ENCODE measurements around the gene PUS1.

The PUS1 gene

DNA sequence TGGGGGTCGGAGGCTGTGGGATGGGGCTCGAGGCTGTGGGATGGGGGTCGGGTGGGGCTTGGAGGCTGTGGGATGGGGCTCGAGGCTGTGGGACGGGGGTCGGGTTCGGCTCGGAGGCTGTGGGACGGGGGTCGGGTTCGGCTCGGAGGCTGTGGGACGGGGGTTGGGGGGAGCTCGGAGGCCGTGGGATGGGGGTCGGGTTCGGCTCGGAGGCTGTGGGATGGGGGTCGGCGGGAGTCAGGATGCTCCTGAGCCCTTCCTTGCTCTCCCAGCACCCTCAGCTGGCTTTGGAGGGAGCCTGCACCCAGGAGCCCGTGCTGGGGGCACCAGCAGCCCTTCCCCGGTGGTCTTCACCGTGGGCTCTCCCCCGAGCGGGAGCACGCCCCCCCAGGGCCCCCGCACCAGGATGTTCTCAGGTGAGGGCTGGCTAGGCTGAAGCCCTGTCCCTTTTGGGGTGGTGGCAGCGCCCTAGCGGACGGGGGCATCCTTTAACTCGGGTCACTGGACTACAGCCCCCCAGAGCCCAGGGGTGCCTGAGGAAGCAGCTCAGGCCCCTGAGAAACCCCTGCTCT is 11.9 kb upstream of the PUS1 start:
- DNase-seq, result no peak

GRCh38 chr12:131917711-131918306 is 11.3 kb upstream of the PUS1 start:
- DNase-seq, result no peak

- DNase-seq, result no peak
These were observed 10.6 kb upstream of the PUS1 start for GRCh38 chr12:131918311-131919050.

DNA sequence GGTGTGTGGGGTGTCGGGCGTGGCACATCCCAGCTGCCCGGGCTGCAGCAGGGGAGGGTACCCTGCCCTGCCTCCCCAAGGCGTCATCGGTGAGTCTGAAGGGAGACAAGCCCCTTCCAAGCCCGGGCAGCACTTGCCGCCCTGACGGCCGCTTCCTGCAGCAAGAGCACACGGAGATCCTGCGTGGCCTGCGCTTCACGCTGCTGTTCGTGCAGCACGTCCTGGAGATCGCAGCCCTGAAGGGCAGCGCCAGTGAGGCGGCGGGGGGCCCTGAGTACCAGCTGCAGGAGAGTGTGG is 10.1 kb upstream of the PUS1 start:
- DNase-seq, result no peak

DNA sequence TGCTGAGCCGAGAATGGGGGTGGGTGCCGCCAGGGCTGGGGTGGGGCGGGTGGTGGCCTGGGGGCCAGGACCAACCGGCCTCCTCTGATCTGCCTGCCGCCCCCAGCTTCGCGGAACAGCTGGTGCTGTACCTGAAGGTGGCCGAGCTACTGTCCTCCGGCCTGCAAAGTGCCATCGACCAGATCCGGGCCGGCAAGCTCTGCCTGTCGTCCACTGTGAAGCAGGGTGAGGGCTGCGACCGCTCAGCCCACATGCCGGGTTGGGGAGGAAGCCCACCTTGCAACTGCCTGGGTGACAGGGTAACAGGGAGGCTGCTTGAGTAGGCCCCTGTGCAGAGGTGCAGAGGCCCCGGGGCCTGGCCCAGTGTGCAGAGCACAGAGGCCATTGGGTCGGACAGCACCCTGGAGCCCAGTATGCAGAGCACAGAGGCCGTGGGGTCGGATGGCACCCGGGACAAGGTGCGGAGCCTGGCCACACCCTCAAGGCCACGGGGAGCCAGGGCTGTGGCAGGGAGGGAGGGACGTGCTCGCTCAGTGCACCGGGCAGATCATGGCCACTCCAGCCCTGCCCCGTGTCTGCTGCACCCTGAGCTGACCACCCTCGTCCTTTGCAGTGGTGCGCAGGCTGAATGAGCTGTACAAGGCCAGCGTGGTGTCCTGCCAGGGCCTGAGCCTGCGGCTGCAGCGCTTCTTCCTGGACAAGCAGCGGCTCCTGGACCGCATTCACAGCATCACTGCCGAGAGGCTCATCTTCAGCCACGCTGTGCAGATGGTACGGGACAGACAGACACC is 9.5 kb upstream of the PUS1 start:
- no peak for DNase-seq

- no peak for DNase-seq
These were observed 8.9 kb upstream of the PUS1 start for GRCh38 chr12:131920157-131920508.

DNA sequence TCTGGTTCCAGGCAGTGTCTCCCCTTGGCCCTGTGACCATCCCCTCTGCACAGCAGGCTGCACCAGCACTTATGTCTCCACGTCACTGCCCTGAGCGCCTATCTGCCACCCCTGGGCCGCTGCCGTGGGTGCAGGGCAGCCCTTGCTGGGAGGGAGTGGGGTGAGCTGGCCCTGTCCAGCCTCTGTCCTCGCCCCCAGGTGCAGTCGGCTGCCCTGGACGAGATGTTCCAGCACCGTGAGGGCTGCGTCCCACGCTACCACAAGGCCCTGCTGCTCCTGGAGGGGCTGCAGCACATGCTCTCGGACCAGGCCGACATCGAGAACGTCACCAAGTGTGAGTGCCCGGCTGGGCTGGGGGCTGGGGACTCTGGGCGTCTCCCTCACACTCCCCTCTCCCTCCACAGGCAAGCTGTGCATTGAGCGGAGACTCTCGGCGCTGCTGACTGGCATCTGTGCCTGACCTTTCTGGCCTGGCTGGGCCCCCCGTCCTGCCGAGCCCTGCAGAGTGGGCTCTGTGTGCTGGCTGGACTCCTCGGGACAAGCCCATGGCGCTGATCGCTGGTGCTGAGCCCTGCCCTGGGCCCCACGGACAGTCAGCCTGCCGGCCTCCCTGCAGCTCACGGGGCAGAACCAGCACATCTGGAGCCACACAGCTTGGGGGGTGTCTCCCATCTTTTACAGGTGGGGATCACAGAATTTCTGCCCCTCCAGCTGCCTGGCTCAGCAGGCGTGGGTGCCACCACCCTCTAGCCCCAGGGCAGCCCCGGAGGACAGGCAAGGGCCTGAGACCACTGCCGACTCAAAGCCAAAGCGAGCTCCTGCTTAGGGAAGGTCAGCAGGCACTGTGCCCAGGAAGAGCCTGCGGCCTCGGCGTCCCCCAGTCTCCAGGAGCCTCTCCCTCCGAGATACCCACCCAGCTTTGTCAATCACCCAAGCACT is 7.9 kb upstream of the PUS1 start:
- no peak for DNase-seq

- no peak for DNase-seq
These were observed 7.0 kb upstream of the PUS1 start for GRCh38 chr12:131921866-131922769.

GRCh38 chr12:131922772-131923171 is 6.3 kb upstream of the PUS1 start:
- DNase-seq, result no peak

GRCh38 chr12:131923260-131923659 is 5.8 kb upstream of the PUS1 start:
- DNase-seq, result no peak

DNA sequence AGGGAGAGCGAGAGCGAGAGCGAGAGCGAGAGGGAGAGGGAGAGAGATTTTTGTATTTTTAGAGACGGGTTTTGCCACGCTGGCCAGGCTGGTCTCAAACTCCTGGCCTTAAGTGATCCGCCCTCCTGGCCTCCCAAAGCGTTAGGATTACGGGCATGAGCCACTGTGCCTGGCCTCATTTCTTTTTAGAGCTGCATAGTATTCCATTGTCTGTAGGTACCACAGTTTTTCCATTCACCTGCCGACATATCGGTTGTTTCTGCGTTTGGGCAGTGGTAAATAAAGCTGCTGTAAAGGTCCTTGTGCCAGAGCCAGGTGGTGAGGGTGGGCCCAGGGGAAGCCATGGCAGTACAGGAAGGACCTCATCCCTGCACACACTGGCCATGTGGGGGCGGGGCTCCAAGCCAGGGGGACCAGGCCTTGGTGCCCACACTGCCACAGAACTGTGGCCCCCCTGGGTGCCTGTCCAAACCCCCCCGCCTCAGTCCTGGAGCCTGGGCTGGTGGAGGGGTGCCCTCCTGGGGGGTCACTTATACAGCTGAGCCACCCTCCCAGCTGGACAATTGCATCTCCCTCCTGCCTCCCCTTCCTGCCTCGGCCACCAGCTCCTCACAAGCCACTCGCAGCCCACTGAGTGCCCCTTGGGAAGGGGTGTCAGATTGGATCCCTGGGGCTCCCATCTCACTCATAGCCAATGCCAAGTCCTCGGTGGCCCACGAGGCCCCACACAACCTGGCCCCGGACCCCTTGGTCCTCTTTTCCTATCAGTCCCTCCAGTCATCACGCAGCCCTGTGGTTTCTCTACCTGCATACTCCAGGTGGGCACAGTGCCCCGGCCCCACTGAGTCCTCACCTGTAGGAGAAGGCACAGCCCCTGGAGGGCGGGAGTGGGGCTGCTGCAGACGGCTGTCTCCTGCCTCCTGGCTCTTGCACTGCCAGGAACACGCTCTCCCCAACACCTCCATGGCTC is 1.7 kb upstream of the PUS1 start:
- DNase-seq, result no peak

DNA sequence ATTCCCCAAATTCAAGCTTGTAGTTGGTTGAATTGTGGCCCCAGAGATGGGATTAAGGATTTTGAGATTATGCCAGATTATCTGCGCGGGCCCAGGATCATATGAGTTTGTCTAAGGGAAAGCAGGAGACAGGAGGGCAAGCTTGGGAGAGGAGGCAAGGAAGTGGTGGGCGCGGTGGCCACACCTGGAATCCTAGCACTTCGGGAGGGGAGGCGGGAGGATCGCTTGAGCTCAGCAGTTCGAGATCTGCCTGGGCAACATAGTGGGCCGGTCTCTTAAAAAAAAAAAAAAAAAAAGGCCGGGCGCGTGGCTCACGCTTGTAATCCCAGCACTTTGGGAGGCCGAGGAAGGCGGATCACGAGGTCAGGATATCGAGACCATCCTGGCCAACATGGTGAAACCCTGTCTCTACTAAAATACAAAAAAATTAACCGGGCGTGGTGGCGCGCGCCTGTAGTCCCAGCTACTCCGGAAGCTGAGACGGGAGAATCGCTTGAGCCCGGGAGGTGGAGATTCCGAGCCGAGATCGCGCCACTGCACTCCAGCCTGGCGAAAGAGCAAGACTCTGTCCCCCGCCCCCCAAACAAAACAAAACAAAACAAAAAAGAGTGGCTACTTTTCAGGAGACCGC is 881 bp upstream of the PUS1 start:
- DNase-seq, result peak; percentile 54

GRCh38 chr12:131929581-131930456 is 743 bp downstream of the PUS1 start:
- DNase-seq, result peak; percentile 51

DNA sequence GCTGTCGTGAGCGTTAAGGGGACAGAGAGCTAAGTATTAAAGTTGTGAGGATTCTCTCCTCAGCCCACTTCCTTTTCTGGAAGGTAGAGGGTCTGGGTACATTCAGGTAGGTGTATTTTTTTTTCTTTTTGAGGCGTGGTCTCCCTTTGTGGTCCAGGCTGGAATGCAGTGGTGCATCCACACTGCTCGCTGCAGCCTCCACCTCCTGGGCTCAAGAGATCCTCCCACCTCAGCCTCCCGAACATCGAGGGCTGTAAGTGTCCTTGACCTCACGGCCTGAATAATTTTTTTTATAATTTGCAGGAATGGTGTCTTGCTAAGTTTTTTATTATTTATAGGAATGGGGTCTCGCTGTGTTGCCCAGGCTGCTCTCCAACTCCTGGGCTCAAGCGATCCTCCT is 1.4 kb downstream of the PUS1 start:
- no peak for DNase-seq

DNA sequence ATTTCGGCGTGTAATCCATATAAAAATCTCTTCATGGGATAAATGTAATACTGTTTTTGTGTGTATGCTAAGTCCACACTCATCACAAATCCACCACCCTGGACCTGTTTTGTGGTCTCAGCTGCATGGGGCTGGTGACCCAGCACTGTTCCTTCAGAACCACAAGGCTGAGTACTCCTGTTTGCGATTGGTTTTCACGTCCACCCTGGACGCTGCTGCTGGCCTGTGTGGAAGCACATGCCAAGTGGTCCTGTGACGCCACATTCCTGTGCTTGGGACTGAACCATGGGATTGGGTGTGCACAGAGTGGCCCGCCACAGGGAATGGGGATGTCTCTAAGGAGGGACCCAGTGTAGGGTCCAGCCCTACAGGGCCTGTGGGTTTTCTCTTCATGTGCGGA is 4.3 kb downstream of the PUS1 start:
- DNase-seq, result no peak

- DNase-seq, result no peak
These were observed 5.5 kb downstream of the PUS1 start for GRCh38 chr12:131934535-131934934.

DNA sequence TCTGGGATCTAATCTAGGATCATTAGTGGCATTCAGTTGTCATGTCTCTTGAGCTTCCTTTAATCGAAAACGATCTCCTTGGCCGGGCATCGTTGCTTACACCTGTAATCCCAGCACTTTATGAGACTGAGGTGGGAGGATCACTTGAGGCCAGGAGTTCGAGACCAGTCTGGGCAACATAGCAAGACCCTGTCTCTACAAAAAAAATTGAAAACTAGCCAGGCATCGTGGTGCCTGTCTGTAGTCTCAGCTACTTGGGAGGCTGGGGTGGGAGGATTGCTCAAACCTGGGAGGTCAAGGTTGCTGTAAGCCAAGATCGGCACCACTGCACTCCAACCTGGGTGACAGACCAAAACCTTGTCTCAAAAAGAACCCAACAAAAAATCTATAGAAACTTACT is 9.0 kb downstream of the PUS1 start:
- no peak for DNase-seq

GRCh38 chr12:131939007-131939406 is 9.9 kb downstream of the PUS1 start:
- no peak for DNase-seq

DNA sequence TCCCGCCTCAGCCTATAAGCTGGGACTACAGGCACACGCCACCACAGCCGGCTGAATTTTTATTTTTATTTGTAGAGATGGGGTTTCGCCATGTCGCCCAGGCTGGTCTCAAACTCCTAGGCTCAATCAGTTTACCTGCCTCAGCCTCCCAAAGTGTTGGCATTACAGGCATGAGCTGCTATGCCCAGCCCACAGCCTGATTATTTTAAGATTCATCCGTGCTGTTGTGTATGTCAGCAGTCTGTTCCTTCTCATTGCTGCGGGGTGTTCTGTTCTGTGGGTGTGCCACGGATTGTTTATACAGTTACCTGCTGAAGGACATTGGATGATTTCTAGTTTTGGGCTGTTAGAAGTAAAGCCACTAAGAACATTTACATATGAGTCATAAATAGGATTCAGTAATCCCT is 11.1 kb downstream of the PUS1 start:
- no peak for DNase-seq
